Spleen (tissue), 3 donors: ENCODE results near the gene S100A5.

Source experiments
- POLR2A ChIP-seq, 3 donors: fragments of 450-650 bp; IDR thresholded peaks; one replicate each; pipeline ENCODE4 v1.5.1; 2017; ENCODE audit warnings: antibody characterized with exemption in 3 of 3, mild to moderate bottlenecking in 1 of 3
- POLR2AphosphoS5 ChIP-seq, 3 donors: sonication (generic); formaldehyde crosslinking; IDR thresholded peaks; one replicate each; pipeline ENCODE4 v1.5.1; 2017; ENCODE audit warnings: antibody characterized with exemption in 3 of 3

DNA sequence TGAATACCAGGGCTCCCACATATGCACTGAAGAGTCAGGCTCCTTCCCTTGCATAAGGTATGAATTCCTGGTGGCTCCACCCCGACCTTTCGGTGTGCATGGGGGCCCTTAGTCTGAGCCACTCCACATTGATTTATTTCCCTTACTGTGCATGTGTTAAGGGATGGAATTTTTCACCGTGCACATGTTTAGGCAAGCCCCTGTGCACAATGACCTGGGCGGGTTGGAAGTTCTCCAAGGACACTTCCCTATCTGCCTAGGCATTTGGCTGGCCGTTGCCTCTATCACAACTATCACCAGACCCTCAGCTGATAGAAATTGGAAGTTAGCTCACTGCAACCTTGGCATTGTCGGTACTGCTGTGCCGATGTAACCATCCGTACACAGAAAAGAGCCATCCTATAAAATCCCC is 14.6 kb downstream of the S100A5 start:
- TF ChIP-seq POLR2A (IDR thresholded peaks at IDR 0.05) = no peak
- TF ChIP-seq POLR2AphosphoS5 (IDR thresholded peaks at IDR 0.05) = peak in 1 of 3 donors; percentile 15
